HepG2 (cell line): ENCODE results near the gene PEMT. TPM values are rescaled to one million over a fixed set of nuclear protein-coding genes. Genes with fewer than 3 reads are reported as not detected.
A peak's percentile ranks its signal among the peaks of the same experiment; 100 is the strongest.

Experiments
- BORCS8-MEF2B ChIP-seq: sonication (generic); formaldehyde crosslinking; IDR thresholded peaks from 2 replicates; pipeline ENCODE4 v1.8.0; 2022; ENCODE audit warnings: mild to moderate bottlenecking, missing genetic modification reagents
- HMG20B ChIP-seq: conservative IDR thresholded peaks from 2 replicates; pipeline ENCODE4 v1.6.1; 2016; ENCODE audit warnings: missing genetic modification reagents, missing compliant biosample characterization
- ISL2 ChIP-seq: sonication (generic); formaldehyde crosslinking; IDR thresholded peaks from 2 replicates; pipeline ENCODE4 v1.5.0; 2020; ENCODE audit warnings: missing genetic modification reagents
- KAT7 ChIP-seq: IDR thresholded peaks from 2 replicates; pipeline ENCODE4 v1.6.1; 2018; ENCODE audit warnings: borderline replicate concordance, missing compliant biosample characterization
- MED8 ChIP-seq: sonication (generic); formaldehyde crosslinking; IDR thresholded peaks from 2 replicates; pipeline ENCODE4 v1.8.1; 2023; ENCODE audit warnings: mild to moderate bottlenecking, missing genetic modification reagents; ENCODE audit not compliant: insufficient replicate concordance
- NR2C2 ChIP-seq: sonication (generic); formaldehyde crosslinking; IDR thresholded peaks from 2 replicates; pipeline ENCODE4 v1.4.0; 2020; ENCODE audit warnings: missing genetic modification reagents, mild to moderate bottlenecking, moderate library complexity, borderline replicate concordance
- PHF21A ChIP-seq: sonication (generic); formaldehyde crosslinking; IDR thresholded peaks from 2 replicates; pipeline ENCODE4 v1.5.0; 2020; ENCODE audit warnings: mild to moderate bottlenecking, missing genetic modification reagents
- SETDB1 ChIP-seq: sonication (generic); formaldehyde crosslinking; IDR thresholded peaks from 2 replicates; pipeline ENCODE4 v1.5.1; 2020; ENCODE audit warnings: missing genetic modification reagents, mild to moderate bottlenecking, borderline replicate concordance
- SIN3B ChIP-seq: fragments of 150-350 bp; IDR thresholded peaks from 2 replicates; pipeline ENCODE4 v1.6.1; 2014; ENCODE audit warnings: low read length
- SRSF9 ChIP-seq: fragments of 200-400 bp; formaldehyde crosslinking; IDR thresholded peaks from 2 replicates; pipeline ENCODE4 v1.6.1; 2018; ENCODE audit warnings: borderline replicate concordance, mild to moderate bottlenecking, low read depth, low read length; ENCODE audit not compliant: insufficient read depth, poor library complexity, severe bottlenecking
- SSRP1 ChIP-seq: IDR thresholded peaks from 2 replicates; pipeline ENCODE4 v1.6.1; 2016; ENCODE audit warnings: control low read depth
- TEAD2 ChIP-seq: sonication (generic); formaldehyde crosslinking; IDR thresholded peaks from 2 replicates; pipeline ENCODE4 v1.9.0; 2021; ENCODE audit warnings: missing genetic modification reagents
- ZMAT3 ChIP-seq: sonication (generic); formaldehyde crosslinking; conservative IDR thresholded peaks from 2 replicates; pipeline ENCODE4 v1.7.0; 2021; ENCODE audit warnings: missing genetic modification reagents
- ZNF160 ChIP-seq: sonication (generic); formaldehyde crosslinking; IDR thresholded peaks from 2 replicates; pipeline ENCODE4 v1.8.0; 2022; ENCODE audit warnings: mild to moderate bottlenecking, inconsistent platforms, missing genetic modification reagents
- ZNF3 ChIP-seq: IDR thresholded peaks from 2 replicates; pipeline ENCODE4 v1.7.0; 2017; ENCODE audit warnings: inconsistent platforms
- ZNF766 ChIP-seq: sonication (generic); formaldehyde crosslinking; IDR thresholded peaks from 2 replicates; pipeline ENCODE4 v1.5.0; 2020; ENCODE audit warnings: missing genetic modification reagents, borderline replicate concordance
- ZNF790 ChIP-seq: sonication (generic); formaldehyde crosslinking; IDR thresholded peaks from 2 replicates; pipeline ENCODE4 v1.8.0; 2022; ENCODE audit warnings: missing genetic modification reagents, mild to moderate bottlenecking, borderline replicate concordance
- polyA plus RNA-seq, 8 experiments: library from polyadenylated mRNA; depleted of rRNA in 3 of 8; stranded (reverse) in 7 of 8; unstranded in 1 of 8; fragments of >200 nt; fragmentation: Illumina TruSeq in 4 of 8; extraction: Trizol in 4 of 8; gene quantifications; 2 replicates each; pipeline versions ENCODE4 v1.2.1 to v1.2.3, GENCODE V29; 2011 to 2016; ENCODE audit warnings: low read depth in 4 of 8, missing spikeins in 1 of 8, mixed read lengths in 1 of 8; ENCODE audit not compliant: insufficient read depth in 1 of 8
- total RNA-seq, 5 experiments: library from RNA; depleted of rRNA; stranded (reverse); fragments of >200 nt; fragmentation: Illumina TruSeq; extraction: Trizol; gene quantifications; 2 replicates each; pipeline ENCODE4 v1.2.3, GENCODE V29; 2016; ENCODE audit warnings: low read depth in 1 of 5
- TF ChIP-seq, protein P1 (sequence below): sonication (generic); formaldehyde crosslinking; IDR thresholded peaks from 2 replicates; pipeline ENCODE4 v1.8.0; 2022; ENCODE audit warnings: low read depth, missing genetic modification reagents
- TF ChIP-seq, protein P2 (sequence below): sonication (generic); formaldehyde crosslinking; IDR thresholded peaks from 2 replicates; pipeline ENCODE4 v1.9.0; 2022; ENCODE audit warnings: low read depth, missing genetic modification reagents
- TF ChIP-seq, protein P3 (sequence below): sonication (generic); formaldehyde crosslinking; IDR thresholded peaks from 2 replicates; pipeline ENCODE4 v1.4.0; 2020; ENCODE audit warnings: missing genetic modification reagents
- TF ChIP-seq, protein P4 (sequence below): sonication (generic); formaldehyde crosslinking; IDR thresholded peaks from 2 replicates; pipeline ENCODE4 v1.5.0; 2020; ENCODE audit warnings: missing genetic modification reagents
- TF ChIP-seq, protein P5 (sequence below): IDR thresholded peaks from 2 replicates; pipeline ENCODE4 v1.6.1; 2012; ENCODE audit warnings: low read depth, low read length, improper control_type of control experiment

PEMT gene
- total and polyA plus RNA-seq, 2 of the 13 experiments (the other 11 are each of a cell fraction or from before 2014, with no cell fraction given), result 31.7 to 43.6 TPM

DNA sequence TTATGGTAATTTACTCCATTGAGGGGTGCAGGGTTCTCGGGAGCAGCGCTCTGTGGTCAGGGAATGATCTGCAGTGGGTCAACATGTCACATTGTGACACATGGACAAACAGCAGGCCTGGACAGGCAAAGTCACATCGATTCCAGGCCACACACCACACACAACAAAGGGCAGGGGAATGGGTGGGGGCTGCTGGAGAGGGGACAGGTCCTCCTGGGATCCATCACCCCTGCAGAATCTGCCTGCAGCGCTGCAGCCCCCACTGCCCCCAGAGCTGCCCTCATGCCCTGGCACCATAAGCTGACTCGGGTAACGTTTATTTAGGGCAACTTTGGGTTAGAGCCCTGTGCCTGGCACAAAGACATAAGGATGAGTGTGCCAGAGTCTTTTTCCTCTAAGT, 9.1 kb downstream of the PEMT start (continued):
- TF ChIP-seq, protein P1, sequence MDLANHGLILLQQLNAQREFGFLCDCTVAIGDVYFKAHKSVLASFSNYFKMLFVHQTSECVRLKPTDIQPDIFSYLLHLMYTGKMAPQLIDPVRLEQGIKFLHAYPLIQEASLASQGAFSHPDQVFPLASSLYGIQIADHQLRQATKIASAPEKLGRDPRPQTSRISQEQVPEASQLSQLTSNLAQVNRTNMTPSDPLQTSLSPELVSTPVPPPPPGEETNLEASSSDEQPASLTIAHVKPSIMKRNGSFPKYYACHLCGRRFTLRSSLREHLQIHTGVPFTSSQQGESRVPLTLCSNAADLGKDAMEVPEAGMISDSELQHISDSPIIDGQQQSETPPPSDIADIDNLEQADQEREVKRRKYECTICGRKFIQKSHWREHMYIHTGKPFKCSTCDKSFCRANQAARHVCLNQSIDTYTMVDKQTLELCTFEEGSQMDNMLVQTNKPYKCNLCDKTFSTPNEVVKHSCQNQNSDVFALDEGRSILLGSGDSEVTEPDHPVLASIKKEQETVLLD (CRISPR knock-in tag), result no peak
- TF ChIP-seq SETDB1 (CRISPR knock-in tag), result no peak
- no peak for TF ChIP-seq SSRP1 (CRISPR knock-in tag)
- TF ChIP-seq, protein P2, sequence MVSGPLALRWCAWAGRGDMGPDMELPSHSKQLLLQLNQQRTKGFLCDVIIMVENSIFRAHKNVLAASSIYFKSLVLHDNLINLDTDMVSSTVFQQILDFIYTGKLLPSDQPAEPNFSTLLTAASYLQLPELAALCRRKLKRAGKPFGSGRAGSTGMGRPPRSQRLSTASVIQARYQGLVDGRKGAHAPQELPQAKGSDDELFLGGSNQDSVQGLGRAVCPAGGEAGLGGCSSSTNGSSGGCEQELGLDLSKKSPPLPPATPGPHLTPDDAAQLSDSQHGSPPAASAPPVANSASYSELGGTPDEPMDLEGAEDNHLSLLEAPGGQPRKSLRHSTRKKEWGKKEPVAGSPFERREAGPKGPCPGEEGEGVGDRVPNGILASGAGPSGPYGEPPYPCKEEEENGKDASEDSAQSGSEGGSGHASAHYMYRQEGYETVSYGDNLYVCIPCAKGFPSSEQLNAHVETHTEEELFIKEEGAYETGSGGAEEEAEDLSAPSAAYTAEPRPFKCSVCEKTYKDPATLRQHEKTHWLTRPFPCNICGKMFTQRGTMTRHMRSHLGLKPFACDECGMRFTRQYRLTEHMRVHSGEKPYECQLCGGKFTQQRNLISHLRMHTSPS (CRISPR knock-in tag), result peak; percentile 52; the same call in 1 of the 2 replicates
- no peak for TF ChIP-seq ZNF790 (CRISPR knock-in tag)
- no peak for TF ChIP-seq ZMAT3 (CRISPR knock-in tag)
- TF ChIP-seq MED8 (CRISPR knock-in tag), result no peak
- 0 out of 2 replicates have a peak, but pooled peaks have one; percentile 17 for TF ChIP-seq NR2C2 (CRISPR knock-in tag)
- no peak for TF ChIP-seq HMG20B (CRISPR knock-in tag)
- TF ChIP-seq BORCS8-MEF2B (CRISPR knock-in tag), result no peak
- TF ChIP-seq, protein P3, sequence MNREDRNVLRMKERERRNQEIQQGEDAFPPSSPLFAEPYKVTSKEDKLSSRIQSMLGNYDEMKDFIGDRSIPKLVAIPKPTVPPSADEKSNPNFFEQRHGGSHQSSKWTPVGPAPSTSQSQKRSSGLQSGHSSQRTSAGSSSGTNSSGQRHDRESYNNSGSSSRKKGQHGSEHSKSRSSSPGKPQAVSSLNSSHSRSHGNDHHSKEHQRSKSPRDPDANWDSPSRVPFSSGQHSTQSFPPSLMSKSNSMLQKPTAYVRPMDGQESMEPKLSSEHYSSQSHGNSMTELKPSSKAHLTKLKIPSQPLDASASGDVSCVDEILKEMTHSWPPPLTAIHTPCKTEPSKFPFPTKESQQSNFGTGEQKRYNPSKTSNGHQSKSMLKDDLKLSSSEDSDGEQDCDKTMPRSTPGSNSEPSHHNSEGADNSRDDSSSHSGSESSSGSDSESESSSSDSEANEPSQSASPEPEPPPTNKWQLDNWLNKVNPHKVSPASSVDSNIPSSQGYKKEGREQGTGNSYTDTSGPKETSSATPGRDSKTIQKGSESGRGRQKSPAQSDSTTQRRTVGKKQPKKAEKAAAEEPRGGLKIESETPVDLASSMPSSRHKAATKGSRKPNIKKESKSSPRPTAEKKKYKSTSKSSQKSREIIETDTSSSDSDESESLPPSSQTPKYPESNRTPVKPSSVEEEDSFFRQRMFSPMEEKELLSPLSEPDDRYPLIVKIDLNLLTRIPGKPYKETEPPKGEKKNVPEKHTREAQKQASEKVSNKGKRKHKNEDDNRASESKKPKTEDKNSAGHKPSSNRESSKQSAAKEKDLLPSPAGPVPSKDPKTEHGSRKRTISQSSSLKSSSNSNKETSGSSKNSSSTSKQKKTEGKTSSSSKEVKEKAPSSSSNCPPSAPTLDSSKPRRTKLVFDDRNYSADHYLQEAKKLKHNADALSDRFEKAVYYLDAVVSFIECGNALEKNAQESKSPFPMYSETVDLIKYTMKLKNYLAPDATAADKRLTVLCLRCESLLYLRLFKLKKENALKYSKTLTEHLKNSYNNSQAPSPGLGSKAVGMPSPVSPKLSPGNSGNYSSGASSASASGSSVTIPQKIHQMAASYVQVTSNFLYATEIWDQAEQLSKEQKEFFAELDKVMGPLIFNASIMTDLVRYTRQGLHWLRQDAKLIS, result no peak
- TF ChIP-seq, protein P4, sequence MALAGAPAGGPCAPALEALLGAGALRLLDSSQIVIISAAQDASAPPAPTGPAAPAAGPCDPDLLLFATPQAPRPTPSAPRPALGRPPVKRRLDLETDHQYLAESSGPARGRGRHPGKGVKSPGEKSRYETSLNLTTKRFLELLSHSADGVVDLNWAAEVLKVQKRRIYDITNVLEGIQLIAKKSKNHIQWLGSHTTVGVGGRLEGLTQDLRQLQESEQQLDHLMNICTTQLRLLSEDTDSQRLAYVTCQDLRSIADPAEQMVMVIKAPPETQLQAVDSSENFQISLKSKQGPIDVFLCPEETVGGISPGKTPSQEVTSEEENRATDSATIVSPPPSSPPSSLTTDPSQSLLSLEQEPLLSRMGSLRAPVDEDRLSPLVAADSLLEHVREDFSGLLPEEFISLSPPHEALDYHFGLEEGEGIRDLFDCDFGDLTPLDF (CRISPR knock-in tag), result no peak
- no peak for TF ChIP-seq ZNF3 (CRISPR knock-in tag)
- TF ChIP-seq ISL2 (CRISPR knock-in tag), result no peak
- no peak for TF ChIP-seq KAT7 (CRISPR knock-in tag)
- no peak for TF ChIP-seq ZNF160
- no peak for TF ChIP-seq ZNF766 (CRISPR knock-in tag)
- TF ChIP-seq SRSF9, result no peak
- no peak for TF ChIP-seq SIN3B
- TF ChIP-seq PHF21A (CRISPR knock-in tag), result no peak
- no peak for TF ChIP-seq TEAD2 (CRISPR knock-in tag)
- TF ChIP-seq, protein P5, sequence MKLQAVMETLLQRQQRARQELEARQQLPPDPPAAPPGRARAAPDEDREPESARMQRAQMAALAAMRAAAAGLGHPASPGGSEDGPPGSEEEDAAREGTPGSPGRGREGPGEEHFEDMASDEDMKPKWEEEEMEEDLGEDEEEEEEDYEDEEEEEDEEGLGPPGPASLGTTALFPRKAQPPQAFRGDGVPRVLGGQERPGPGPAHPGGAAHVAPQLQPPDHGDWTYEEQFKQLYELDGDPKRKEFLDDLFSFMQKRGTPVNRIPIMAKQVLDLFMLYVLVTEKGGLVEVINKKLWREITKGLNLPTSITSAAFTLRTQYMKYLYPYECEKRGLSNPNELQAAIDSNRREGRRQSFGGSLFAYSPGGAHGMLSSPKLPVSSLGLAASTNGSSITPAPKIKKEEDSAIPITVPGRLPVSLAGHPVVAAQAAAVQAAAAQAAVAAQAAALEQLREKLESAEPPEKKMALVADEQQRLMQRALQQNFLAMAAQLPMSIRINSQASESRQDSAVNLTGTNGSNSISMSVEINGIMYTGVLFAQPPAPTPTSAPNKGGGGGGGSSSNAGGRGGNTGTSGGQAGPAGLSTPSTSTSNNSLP, result no peak
